GM19099 (cell line): ENCODE data around the gene CD52.

Experiments
- POLR2A ChIP-seq: IDR thresholded peaks from 3 replicates; pipeline ENCODE4 v1.6.1; 2011; ENCODE audit warnings: low read depth; ENCODE audit not compliant: insufficient read length; ENCODE audit errors: extremely low read depth

CD52 gene

GRCh38 chr1:26317612-26318337 lies at the start of gene CD52:
CD52 (plus strand) TSS chr1:26317958; CDS start chr1:26318018, 60 bp downstream.
- TF ChIP-seq POLR2A, result peak; percentile 91

GRCh38 chr1:26268290-26269197 lies 49.2 kb upstream of the CD52 start:
- no peak for TF ChIP-seq POLR2A

GRCh38 chr1:26269198-26269550 lies 48.6 kb upstream of the CD52 start:
- TF ChIP-seq POLR2A, result no peak

- no peak for TF ChIP-seq POLR2A
Observed at GRCh38 chr1:26274801-26275425, 42.8 kb upstream of the CD52 start.

- no peak for TF ChIP-seq POLR2A
Observed at GRCh38 chr1:26275580-26276431, 42.0 kb upstream of the CD52 start.

- TF ChIP-seq POLR2A, result no peak
Observed at GRCh38 chr1:26276432-26276838, 41.3 kb upstream of the CD52 start.

GRCh38 chr1:26277261-26277661 lies 40.5 kb upstream of the CD52 start:
- TF ChIP-seq POLR2A, result no peak

GRCh38 chr1:26277719-26278118 lies 40.0 kb upstream of the CD52 start:
- no peak for TF ChIP-seq POLR2A

GRCh38 chr1:26278303-26278702 lies 39.5 kb upstream of the CD52 start:
- no peak for TF ChIP-seq POLR2A

- no peak for TF ChIP-seq POLR2A
Observed at GRCh38 chr1:26278724-26279455, 38.9 kb upstream of the CD52 start.

- TF ChIP-seq POLR2A, result peak; percentile 91
Observed at GRCh38 chr1:26279456-26280332, 38.1 kb upstream of the CD52 start, which contains the start of gene SH3BGRL3. SH3BGRL3 (plus strand) TSS chr1:26280086; CDS start chr1:26280156, 70 bp downstream.

- TF ChIP-seq POLR2A, result no peak
Observed at GRCh38 chr1:26280333-26281042, 37.3 kb upstream of the CD52 start.
